Measurements from ENCODE around the gene ZNF441. TPM values are rescaled to one million over a fixed set of nuclear protein-coding genes. Genes with fewer than 3 reads are reported as not detected.
"Not testable (repeated sequence)": the region's sequence is repeated elsewhere in the genome, so short reads cannot be mapped to it uniquely, and the experiment has no call there.

Gene ZNF441
- total and polyA plus RNA-seq, 10 of the 15 experiments (the other 5 are each of a cell fraction or from before 2014, with no cell fraction given): 1.0 to 9.4 (median 4.3) TPM

DNA sequence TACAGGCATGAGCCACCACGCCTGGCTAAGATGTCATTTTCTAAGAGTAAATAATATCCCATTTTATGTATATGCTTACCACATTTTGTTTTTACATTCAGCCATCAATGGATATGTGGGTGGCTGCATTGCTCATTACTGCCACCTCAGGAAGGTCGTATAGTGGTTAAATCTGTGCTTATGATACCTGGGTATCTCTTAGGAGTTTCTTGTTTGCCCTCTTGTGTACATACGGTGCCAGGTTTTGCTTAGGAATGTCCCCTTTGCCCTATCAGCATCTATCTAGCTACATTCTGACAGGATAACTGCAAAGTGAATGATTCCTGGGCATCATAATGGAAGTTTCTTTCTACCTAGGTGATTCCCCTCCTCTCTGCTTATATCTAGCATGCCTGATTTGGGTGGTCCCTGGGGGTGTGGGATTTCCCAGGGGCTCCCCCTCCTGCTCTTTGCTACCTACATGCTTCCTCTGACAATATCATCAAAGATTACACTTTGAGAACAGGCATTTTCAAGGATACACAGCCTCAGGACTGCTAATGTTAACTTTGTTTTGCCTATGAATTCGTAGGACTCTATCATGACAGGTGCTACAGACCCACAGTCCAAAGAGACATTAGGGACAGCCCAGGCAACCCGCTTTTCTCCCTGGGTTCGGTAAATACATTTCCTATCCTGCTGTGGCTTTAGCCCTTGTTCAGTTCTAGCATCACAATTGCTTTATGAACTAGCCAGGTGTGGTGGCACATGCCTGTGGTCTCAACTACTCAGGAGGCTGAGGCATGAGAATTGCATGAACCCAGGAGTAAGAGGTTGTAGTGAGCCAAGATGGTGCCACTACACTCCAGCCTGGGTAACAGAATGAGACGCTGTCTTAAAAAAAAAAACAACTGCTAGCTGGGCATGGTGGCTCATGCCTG lies 62.4 kb downstream of the ZNF441 start:
- H3K79me2 ChIP-seq (ENCODE audit: control insufficient read depth, insufficient read depth, low read length); H3K4me3 ChIP-seq; H4K20me1 ChIP-seq (ENCODE audit: control insufficient read depth, insufficient read depth); SMC1A ChIA-PET (ENCODE audit: uncharacterized antibody, unreplicated experiment); BruUV-seq (replicated peaks); RAD21 ChIA-PET (ENCODE audit: unreplicated experiment); CTCF ChIA-PET; H2AFZ ChIP-seq (ENCODE audit: control insufficient read depth, low read depth, low read length); ATAC-seq; FAIRE-seq; H3K27ac ChIP-seq (ENCODE audit: control insufficient read depth, insufficient read depth); H3K27me3 ChIP-seq (replicated peaks in 1 of 2; ENCODE audit: control insufficient read depth in 2 of 2, insufficient read depth in 2 of 2, low read length in 1 of 2); H3K9ac ChIP-seq (ENCODE audit: control insufficient read depth, insufficient read depth, low read length); H3K4me2 ChIP-seq (ENCODE audit: control insufficient read depth, insufficient read depth); H3K4me1 ChIP-seq (ENCODE audit: control insufficient read depth, insufficient read depth, low read length); DNase-seq (ENCODE audit: low read depth, low spot score); in situ Hi-C loops (cut with MboI); intact Hi-C loops (cut with micrococcal nuclease; ENCODE audit: unreplicated experiment): not testable (repeated sequence)
- TF ChIP-seq CTCF (IDR thresholded peaks at IDR 0.05 in 2 of 3, conservative IDR thresholded peaks at IDR 0.05 in 1 of 3; ENCODE audit: control insufficient read depth in 2 of 3, extremely low read depth in 1 of 3, insufficient read depth in 1 of 3, low read depth in 3 of 3, low read length in 3 of 3): 0 out of 6 replicates have a peak, but pooled peaks of 1 of the 3 experiments have one; percentile 2
- 27% methylated on average over 7 of the region's 7 CpGs for WGBS (ENCODE audit: insufficient coverage, insufficient replicate concordance, low lambda C conversion rate, missing lambda C conversion rate)
- Histone ChIP-seq H3K9me3 (replicated peaks; ENCODE audit: control insufficient read depth, insufficient read depth, low read length) (peaks cover 33% of the 10 kb centered on the region), H3K36me3 (ENCODE audit: control insufficient read depth in 2 of 2, insufficient read depth in 2 of 2, low read length in 1 of 2) (peaks cover 1 to 16% of the 10 kb centered on the region in 2 experiments; a peak in 1 of 4 replicates)
- POLR2A ChIA-PET: interaction anchor here (0.7 kb wide), 1 partner anchor 783 kb away, joined by 4 read pairs; no protein-coding TSS in a partner anchor

DNA sequence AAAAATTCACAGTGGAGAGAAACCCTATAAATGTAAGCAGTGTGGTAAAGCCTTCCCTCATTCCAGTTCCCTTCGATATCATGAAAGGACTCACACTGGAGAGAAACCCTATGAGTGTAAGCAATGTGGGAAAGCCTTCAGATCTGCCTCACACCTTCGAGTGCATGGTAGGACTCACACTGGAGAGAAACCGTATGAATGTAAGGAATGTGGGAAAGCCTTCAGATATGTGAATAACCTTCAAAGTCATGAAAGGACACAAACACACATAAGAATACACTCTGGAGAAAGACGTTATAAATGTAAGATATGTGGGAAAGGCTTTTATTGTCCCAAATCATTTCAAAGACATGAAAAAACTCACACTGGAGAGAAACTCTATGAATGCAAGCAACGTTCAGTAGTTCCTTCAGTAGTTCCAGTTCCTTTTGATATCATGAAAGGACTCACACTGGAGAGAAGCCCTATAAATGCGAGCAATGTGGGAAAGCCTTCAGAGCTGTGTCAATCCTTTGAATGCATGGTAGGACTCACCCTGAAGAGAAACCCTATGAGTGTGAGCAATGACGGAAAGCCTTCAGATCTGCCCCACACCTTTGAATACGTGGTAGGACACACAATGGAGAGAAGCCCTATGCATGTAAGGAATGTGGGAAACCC lies 65.6 kb downstream of the ZNF441 start:
- POLR2A ChIA-PET: no interaction called here
- no peaks in the 10 kb centered on the region for H4K20me1 ChIP-seq (ENCODE audit: control insufficient read depth, insufficient read depth)
- no peak overlapping the region for H3K27ac ChIP-seq (ENCODE audit: control insufficient read depth, insufficient read depth)
- in situ Hi-C loops (cut with MboI): no loop called here
- DNase-seq (ENCODE audit: low read depth, low spot score) (no peak), ATAC-seq (no peak), FAIRE-seq (no peak)
- no peak overlapping the region for H3K9ac ChIP-seq (ENCODE audit: control insufficient read depth, insufficient read depth, low read length)
- SMC1A ChIA-PET (ENCODE audit: uncharacterized antibody, unreplicated experiment): no interaction called here
- RAD21 ChIA-PET (ENCODE audit: unreplicated experiment): no interaction called here
- no peak overlapping the region for H3K4me3 ChIP-seq
- no peaks in the 10 kb centered on the region for H3K4me1 ChIP-seq (ENCODE audit: control insufficient read depth, insufficient read depth, low read length)
- TF ChIP-seq CTCF (IDR thresholded peaks at IDR 0.05 in 2 of 3, conservative IDR thresholded peaks at IDR 0.05 in 1 of 3; ENCODE audit: control insufficient read depth in 2 of 3, extremely low read depth in 1 of 3, insufficient read depth in 1 of 3, low read depth in 3 of 3, low read length in 3 of 3): no peak
- peaks cover 1 to 16% of the 10 kb centered on the region in 2 experiments; a peak in 1 of 4 replicates for H3K36me3 ChIP-seq (ENCODE audit: control insufficient read depth in 2 of 2, insufficient read depth in 2 of 2, low read length in 1 of 2)
- BruUV-seq (replicated peaks): no TSS peak
- CTCF ChIA-PET: no interaction called here
- WGBS (ENCODE audit: insufficient coverage, insufficient replicate concordance, low lambda C conversion rate, missing lambda C conversion rate): 98% methylated on average over 8 of the region's 8 CpGs
- peaks cover 35% of the 10 kb centered on the region for H3K9me3 ChIP-seq (replicated peaks; ENCODE audit: control insufficient read depth, insufficient read depth, low read length)
- intact Hi-C loops (cut with micrococcal nuclease; ENCODE audit: unreplicated experiment): no loop called here
- H2AFZ ChIP-seq (ENCODE audit: control insufficient read depth, low read depth, low read length): no peak overlapping the region
- H3K27me3 ChIP-seq (replicated peaks in 1 of 2; ENCODE audit: control insufficient read depth in 2 of 2, insufficient read depth in 2 of 2, low read length in 1 of 2): no peaks in the 10 kb centered on the region
- no peak overlapping the region for H3K4me2 ChIP-seq (ENCODE audit: control insufficient read depth, insufficient read depth)
- H3K79me2 ChIP-seq (ENCODE audit: control insufficient read depth, insufficient read depth, low read length): no peaks in the 10 kb centered on the region
